Right ventricle myocardium inferior (tissue), 1 donor: ENCODE results near the gene GSX1. TPM values are rescaled to one million over a fixed set of nuclear protein-coding genes. Genes with fewer than 3 reads are reported as not detected.
A peak's percentile ranks its signal among the peaks of the same experiment; 100 is the strongest.

ENCODE experiments used
- ATAC-seq: fragments of 200-7000 bp; cut with Tn5 transposase; one replicate; pipeline ENCODE4 v1.9.1; 2020; ENCODE audit warnings: mild to moderate bottlenecking, moderate library complexity
- DNase-seq: peaks from one replicate; pipeline ENCODE4 v3.0.0; 2021; ENCODE audit errors: missing footprints
- intact Hi-C: fragments of 100-400 bp; cut with DNase I; formaldehyde crosslinking; loops from one replicate; pipeline ENCODE4 v1.11.0; 2022
- total RNA-seq: library from RNA; stranded (reverse); fragmentation: NEBNext Ultra II Directional; extraction: Animal tissue kit (Norgen Biotek cat#: 25700); gene quantifications from one replicate; pipeline ENCODE4 v1.2.1, GENCODE V29; 2021
- donor health status: DM: no; HTN: yes; CAD: no; lungs with severe emphysema.

GSX1 gene
- total RNA-seq, 1 donor from 2014 or later, result not detected

GRCh38 chr13:27824121-27824520 is 31.8 kb downstream of the GSX1 start:
- ATAC-seq (no peak), DNase-seq (no peak)
- intact Hi-C loops, result loop anchor here (10.0 kb wide), 1 partner anchor 131 kb away; no protein-coding TSS in a partner anchor

DNA sequence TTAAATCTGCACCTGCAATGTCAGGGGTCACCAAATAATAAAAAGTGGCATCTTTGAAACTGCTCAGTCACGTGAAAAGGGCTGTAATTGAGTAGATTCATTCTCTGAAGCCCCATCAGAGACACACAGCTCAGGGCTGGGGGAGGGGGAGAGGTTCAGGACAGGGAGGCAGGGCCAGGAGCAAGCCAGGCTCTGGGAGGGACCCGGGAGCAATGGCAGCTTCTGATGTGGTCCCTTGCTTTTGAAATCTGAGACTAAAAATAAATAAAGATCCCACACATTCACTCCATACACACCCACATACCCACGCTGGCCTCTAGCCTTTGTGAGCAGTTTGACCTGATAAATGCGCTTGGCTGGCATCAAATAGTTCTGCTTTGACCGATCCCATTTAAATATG is 32.8 kb downstream of the GSX1 start:
- no peak for DNase-seq
- intact Hi-C loops, result loop anchor here (5.0 to 10.0 kb wide), 2 partner anchors 130 to 453 kb away; no protein-coding TSS in a partner anchor
- ATAC-seq, result no peak

- intact Hi-C loops, result loop anchor here (2.0 to 10.0 kb wide), 4 partner anchors 128 to 454 kb away; no protein-coding TSS in a partner anchor
- DNase-seq (peak; percentile 88), ATAC-seq (peak; percentile 92)
Observed at GRCh38 chr13:27826379-27827353, 34.4 kb downstream of the GSX1 start.

DNA sequence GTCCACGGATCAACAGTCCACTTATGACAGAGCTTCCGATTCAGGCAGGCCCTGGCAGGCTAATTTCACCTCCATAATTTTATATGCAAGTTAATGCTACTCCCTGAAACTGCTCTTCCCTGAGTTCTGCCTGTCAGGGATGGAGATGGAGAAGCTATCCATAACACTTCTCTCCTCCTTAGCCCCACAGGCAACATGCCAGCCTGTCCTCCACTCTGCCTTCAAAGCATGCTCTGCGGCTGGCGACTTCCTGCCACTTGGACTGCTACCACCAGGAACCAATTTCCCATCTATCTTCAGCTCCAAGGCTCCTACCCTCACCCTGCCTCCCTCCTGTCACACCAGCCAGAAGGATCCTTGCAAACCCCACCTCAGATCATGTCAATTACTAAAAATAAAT is 35.4 kb downstream of the GSX1 start:
- intact Hi-C loops, result loop anchor here (2.0 to 10.0 kb wide), 4 partner anchors 127 to 455 kb away; no protein-coding TSS in a partner anchor
- DNase-seq (no peak), ATAC-seq (no peak)

GRCh38 chr13:27830010-27830409 is 37.7 kb downstream of the GSX1 start:
- peak; percentile 87 for DNase-seq
- intact Hi-C loops, result loop anchor here (2.0 kb wide), 1 partner anchor 155 kb away; no protein-coding TSS in a partner anchor
- ATAC-seq, result peak; percentile 77

- intact Hi-C loops, result no loop called here
- ATAC-seq (no peak), DNase-seq (no peak)
Observed at GRCh38 chr13:27833206-27833605, 40.9 kb downstream of the GSX1 start.

GRCh38 chr13:27834095-27834494 is 41.8 kb downstream of the GSX1 start:
- DNase-seq, result no peak
- no peak for ATAC-seq
- intact Hi-C loops, result no loop called here

GRCh38 chr13:27835799-27836198 is 43.5 kb downstream of the GSX1 start:
- ATAC-seq (no peak), DNase-seq (no peak)
- intact Hi-C loops, result no loop called here

DNA sequence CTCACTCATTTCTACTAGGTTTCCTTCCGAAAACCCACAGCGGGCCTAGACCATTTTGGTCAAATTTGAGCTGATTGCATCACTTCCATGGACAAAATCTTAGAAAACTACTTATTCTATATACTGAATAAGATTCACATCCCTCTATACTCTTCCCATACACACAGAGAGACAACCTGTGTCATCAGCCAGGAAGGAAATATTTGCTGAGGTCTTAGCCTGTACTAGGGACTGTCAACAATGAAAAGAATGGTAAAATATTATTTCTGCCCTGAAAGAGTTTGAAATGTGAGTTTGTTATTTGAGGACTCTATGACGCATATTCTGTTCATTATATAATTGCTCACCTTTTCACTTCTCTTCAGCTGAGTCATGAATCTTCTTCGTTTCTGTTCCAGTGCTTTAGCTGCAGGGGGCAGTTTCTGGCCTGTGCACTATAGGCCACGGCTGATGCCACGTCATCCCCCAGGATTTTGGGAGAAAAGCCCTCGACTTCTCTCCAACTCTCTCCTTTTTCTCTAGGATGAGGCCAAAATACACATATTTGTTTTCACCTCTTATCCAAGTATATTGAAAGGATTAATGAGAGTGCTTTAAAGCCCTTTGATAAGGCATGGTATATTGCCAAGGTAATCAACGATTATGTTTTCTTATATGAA is 47.7 kb downstream of the GSX1 start:
- intact Hi-C loops, result no loop called here

GRCh38 chr13:27842571-27842970 is 50.3 kb downstream of the GSX1 start:
- ATAC-seq (no peak), DNase-seq (no peak)
- intact Hi-C loops, result no loop called here

More for the DNA sequence above, 47.7 kb downstream of the GSX1 start:
- no peak for DNase-seq
- no peak for ATAC-seq

Other genes starting within 250 kb of the GSX1 start
- 11.4 TPM for gene LNX2, start 172.0 kb upstream of the GSX1 start, total RNA-seq
- 89.1 TPM for gene POLR1D, start 170.6 kb upstream of the GSX1 start, total RNA-seq
- not detected for gene PDX1, start 127.5 kb downstream of the GSX1 start, total RNA-seq
- not detected for gene CDX2, start 176.8 kb downstream of the GSX1 start, total RNA-seq
- gene URAD, start 196.2 kb downstream of the GSX1 start, total RNA-seq, result not detected